ENCODE measurements around the gene CCL15.

GRCh38 chr17:35986643-35987042 is 14.7 kb downstream of the CCL15 start, which contains the start of gene CCL14:
- TF ChIP-seq, protein P1, sequence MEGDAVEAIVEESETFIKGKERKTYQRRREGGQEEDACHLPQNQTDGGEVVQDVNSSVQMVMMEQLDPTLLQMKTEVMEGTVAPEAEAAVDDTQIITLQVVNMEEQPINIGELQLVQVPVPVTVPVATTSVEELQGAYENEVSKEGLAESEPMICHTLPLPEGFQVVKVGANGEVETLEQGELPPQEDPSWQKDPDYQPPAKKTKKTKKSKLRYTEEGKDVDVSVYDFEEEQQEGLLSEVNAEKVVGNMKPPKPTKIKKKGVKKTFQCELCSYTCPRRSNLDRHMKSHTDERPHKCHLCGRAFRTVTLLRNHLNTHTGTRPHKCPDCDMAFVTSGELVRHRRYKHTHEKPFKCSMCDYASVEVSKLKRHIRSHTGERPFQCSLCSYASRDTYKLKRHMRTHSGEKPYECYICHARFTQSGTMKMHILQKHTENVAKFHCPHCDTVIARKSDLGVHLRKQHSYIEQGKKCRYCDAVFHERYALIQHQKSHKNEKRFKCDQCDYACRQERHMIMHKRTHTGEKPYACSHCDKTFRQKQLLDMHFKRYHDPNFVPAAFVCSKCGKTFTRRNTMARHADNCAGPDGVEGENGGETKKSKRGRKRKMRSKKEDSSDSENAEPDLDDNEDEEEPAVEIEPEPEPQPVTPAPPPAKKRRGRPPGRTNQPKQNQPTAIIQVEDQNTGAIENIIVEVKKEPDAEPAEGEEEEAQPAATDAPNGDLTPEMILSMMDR (IDR thresholded peaks at IDR 0.05), result no peak
- TF ChIP-seq POLR2AphosphoS5 (IDR thresholded peaks at IDR 0.05), result no peak
- no peak for TF ChIP-seq POLR2A (IDR thresholded peaks at IDR 0.05)

All from breast epithelium (tissue), 3 donors.